HG02943 (cell line): Measurements from ENCODE around the gene ABCD4.

Experiments used
- ATAC-seq: cut with Tn5 transposase; IDR thresholded peaks from one replicate; pipeline ENCODE4 v1.9.1; 2021; ENCODE audit warnings: mild to moderate bottlenecking, low read depth, moderate library complexity; ENCODE audit not compliant: unreplicated experiment

The ABCD4 gene

GRCh38 chr14:74238974-74239847, 63.5 kb downstream of the ABCD4 start, which contains the start of gene VSX2:
Gene VSX2, plus strand, starts transcription at chr14:74239449. Its CDS starts 113 bp downstream, at chr14:74239562.
- ATAC-seq = no peak

- no peak for ATAC-seq
These were observed 65.3 kb downstream of the ABCD4 start for GRCh38 chr14:74237441-74237840.
